ENCODE data around the gene ITGA7.

Gene ITGA7

GRCh38 chr12:55736780-55737580 is 29.3 kb upstream of the ITGA7 start:
- DNase-seq (ENCODE audit: low read depth, low spot score): no peak
- POLR2A ChIA-PET: interaction anchor here (0.7 to 1.0 kb wide), 2 partner anchors 12 to 81 kb away, joined by 3 read pairs; partner anchors contain the start of genes ORMDL2 and SARNP
- TF ChIP-seq CTCF (IDR thresholded peaks at IDR 0.05; ENCODE audit: insufficient read depth, low read length, missing control alignments): peak; percentile 88
- CTCF ChIA-PET: interaction anchor here (0.7 to 7.8 kb wide), 44 partner anchors 8 to 549 kb away, joined by 3 to 193 read pairs (median 10); partner anchors contain the start of genes CD63, ORMDL2, PYM1 and RAB5B
- H3K4me3 ChIP-seq (ENCODE audit: low read depth, low read length): no peak overlapping the region

DNA sequence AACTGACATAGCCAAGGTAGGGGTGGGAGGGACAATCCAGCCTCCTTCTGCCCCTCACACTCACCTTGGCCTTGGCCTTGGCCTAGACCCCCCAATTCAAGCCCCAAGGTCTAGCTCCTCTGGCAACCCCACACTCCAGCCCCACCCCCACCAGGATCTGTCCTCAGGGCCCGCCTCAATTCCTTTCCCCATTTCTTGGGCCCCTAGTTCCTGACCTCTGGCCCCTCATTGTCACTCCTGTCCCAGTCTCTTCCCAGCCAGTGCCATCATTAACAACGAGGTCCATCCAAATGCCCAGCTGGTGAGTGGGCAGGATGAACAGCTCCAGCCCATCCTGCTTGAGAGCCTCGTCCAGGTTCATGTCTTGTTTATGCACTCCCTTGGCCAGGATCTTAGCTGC is 28.4 kb upstream of the ITGA7 start:
- CTCF ChIA-PET: interaction anchor here (1.2 to 7.8 kb wide), 12 partner anchors 12 to 453 kb away, joined by 3 to 193 read pairs (median 46); partner anchors contain the start of genes ORMDL2, RDH5, SARNP and SMARCC2
- H3K4me3 ChIP-seq (ENCODE audit: low read depth, low read length): no peak overlapping the region
- no peak for DNase-seq (ENCODE audit: low read depth, low spot score)
- no peak for TF ChIP-seq CTCF (IDR thresholded peaks at IDR 0.05; ENCODE audit: insufficient read depth, low read length, missing control alignments)
- POLR2A ChIA-PET: no interaction called here

DNA sequence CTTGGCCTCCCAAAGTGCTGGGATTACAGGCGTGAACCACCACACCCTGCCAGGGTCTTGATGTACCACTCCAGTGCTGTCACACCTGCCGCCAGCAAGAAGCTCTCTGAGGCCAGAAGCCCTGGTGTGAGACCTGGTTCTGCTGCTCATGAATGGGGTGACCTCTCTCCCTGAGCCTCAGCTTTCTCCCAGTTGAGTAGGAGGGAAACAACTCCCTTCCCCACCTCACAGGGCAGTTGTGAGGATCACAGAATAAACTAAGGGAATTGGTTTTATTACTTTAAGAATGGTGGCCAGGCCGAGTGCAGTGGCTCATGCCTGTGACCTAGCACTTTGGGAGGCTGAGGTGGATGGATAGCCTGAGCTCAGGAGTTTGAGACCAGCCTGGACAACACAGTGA is 26.9 kb upstream of the ITGA7 start:
- ChIA-PET POLR2A (no interaction called here), CTCF (interaction anchor here (0.9 to 7.8 kb wide), 6 partner anchors 9 to 89 kb away, joined by 3 to 79 read pairs (median 30); partner anchors contain the start of genes GDF11 and RDH5)
- no peak for TF ChIP-seq CTCF (IDR thresholded peaks at IDR 0.05; ENCODE audit: insufficient read depth, low read length, missing control alignments)
- H3K4me3 ChIP-seq (ENCODE audit: low read depth, low read length): no peak overlapping the region
- DNase-seq (ENCODE audit: low read depth, low spot score): no peak

DNA sequence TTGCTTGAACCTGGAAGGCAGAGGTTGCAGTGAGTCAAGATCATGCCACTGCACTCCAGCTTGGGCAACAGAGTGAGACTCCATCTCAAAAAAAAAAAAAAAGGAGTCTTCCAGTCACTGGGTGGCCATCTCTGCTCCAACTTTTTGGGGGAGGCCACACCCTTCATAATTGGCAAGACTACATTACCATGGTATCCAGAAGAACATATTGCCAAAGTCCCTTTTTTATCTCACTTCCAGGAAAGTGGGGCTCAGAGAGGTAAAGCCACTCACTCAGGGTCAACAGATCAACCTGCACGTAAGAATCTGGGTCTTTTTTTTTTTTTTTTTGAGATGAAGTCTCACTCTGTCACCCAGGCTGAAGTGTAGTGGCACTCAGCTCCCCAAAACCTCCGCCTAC is 26.2 kb upstream of the ITGA7 start:
- TF ChIP-seq CTCF (IDR thresholded peaks at IDR 0.05; ENCODE audit: insufficient read depth, low read length, missing control alignments): no peak
- DNase-seq (ENCODE audit: low read depth, low spot score): no peak
- CTCF ChIA-PET: interaction anchor here (1.7 to 7.8 kb wide), 2 partner anchors 9 to 11 kb away, joined by 4 to 79 read pairs; partner anchors contain the start of genes GDF11 and RDH5
- H3K4me3 ChIP-seq (ENCODE audit: low read depth, low read length): no peak overlapping the region
- POLR2A ChIA-PET: interaction anchor here (0.8 kb wide), 1 partner anchor 97 kb away, joined by 3 read pairs; no protein-coding TSS in a partner anchor

DNA sequence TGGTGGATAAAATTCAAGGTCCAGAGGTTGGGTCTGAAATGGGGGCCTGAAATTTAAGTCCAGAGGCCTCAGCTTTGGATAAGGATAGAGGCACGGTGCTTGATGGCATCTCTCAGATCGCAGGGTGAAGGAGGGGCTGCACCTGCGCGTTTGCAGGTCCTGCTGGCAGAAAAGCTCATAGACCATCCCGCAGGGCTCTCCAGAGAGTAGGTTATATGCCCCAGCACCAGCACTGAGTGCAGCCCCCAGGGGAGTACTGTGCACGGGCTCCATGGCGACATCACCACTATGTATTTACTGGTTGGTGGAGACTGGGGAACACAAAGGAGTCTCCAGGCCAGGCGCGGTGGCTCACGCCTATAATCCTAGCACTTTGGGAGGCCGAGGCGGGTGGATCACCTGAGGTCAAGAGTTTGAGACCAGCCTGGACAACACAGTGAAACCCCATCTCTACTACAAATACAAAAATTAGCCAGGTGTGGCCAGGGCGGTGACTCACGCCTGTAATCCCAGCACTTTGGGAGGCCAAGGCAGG is 25.4 kb upstream of the ITGA7 start:
- H3K4me3 ChIP-seq (ENCODE audit: low read depth, low read length): no peak overlapping the region
- CTCF ChIA-PET: no interaction called here
- no peak for DNase-seq (ENCODE audit: low read depth, low spot score)
- POLR2A ChIA-PET: interaction anchor here (0.8 kb wide), 1 partner anchor 97 kb away, joined by 3 read pairs; no protein-coding TSS in a partner anchor
- no peak for TF ChIP-seq CTCF (IDR thresholded peaks at IDR 0.05; ENCODE audit: insufficient read depth, low read length, missing control alignments)

- CTCF ChIA-PET: no interaction called here
- no peak for TF ChIP-seq CTCF (IDR thresholded peaks at IDR 0.05; ENCODE audit: insufficient read depth, low read length, missing control alignments)
- no peak for DNase-seq (ENCODE audit: low read depth, low spot score)
- POLR2A ChIA-PET: no interaction called here
- no peak overlapping the region for H3K4me3 ChIP-seq (ENCODE audit: low read depth, low read length)
Measured at GRCh38 chr12:55732288-55732687, 24.6 kb upstream of the ITGA7 start.

Measured in AG04449 (cell line).